Testis (tissue), 2 donors: ENCODE results near the gene MARK4.
"Not testable (repeated sequence)": the region's sequence is repeated elsewhere in the genome, so short reads cannot be mapped to it uniquely, and the experiment has no call there.

Source experiments
- CTCF ChIP-seq, 3 experiments: fragments of 450-650 bp in 2 of 3; fragments of 200-600 bp in 1 of 3; sonication (generic) in 1 of 3; IDR thresholded peaks; one replicate each; pipeline ENCODE4 v1.5.1; 2016 to 2019; ENCODE audit warnings: antibody characterized with exemption in 3 of 3, mild to moderate bottlenecking in 2 of 3, moderate library complexity in 1 of 3
- POLR2A ChIP-seq: fragments of 450-650 bp; IDR thresholded peaks from one replicate; pipeline ENCODE4 v1.6.1; 2017; ENCODE audit warnings: antibody characterized with exemption, mild to moderate bottlenecking, moderate library complexity

DNA sequence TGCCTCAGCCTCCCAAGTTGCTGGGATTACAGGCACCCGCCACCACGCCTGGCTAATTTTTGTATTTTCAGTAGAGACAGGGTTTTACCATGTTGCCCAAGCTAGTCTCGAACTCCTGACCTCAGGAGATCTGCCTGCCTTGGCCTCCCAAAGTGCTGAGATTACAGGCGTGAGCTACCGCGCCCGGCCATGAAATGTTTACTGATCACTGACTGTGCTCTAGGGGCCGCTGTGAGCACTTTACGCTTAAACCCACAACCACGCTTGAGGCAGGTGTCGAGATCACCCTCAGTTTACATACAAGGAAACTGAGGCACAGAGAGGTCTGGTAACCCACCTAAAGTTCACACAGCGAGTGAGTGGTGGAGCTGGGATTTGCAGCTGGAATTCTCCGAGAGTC, 18.9 kb downstream of the MARK4 start:
- TF ChIP-seq CTCF (IDR thresholded peaks at IDR 0.05); POLR2A: not testable (repeated sequence)
